ENCODE measurements around the gene HEATR9. TPM values are rescaled to one million over a fixed set of nuclear protein-coding genes. Genes with fewer than 3 reads are reported as not detected.

Gene HEATR9, protein sequence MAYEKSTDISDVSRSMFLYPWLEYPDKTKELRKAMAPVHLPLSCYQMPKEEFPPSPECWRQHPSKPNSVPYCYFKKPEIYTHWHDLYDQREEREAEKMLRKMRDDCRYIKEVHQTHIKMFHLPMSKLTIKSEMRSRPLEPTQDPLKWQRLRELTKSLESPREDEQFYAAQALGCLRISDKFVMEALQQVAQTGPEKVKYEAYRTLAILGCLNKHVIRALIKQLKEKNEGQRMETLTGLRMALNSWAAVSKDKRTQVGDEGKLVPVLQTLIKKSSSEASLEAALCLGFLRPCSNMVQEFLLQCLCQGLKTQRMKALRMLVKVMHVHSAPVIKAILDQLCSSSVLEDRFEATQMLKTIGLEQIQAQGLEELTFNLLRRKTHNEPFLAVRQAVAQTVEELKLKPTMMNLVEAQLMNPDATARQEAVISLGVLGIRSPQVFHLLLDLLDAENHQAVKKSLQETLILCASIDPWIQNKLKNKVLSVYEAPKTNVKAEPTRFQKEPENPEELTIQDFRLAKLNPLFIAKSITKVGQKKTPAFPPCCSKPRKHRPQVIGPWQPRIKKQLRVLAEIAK
- total RNA-seq (2014; rRNA removed; shearing (Covaris generic)) = not detected in 2 replicates

- no peak for DNase-seq
- no peak within 1 kb of the TSS for H3K27ac ChIP-seq
Measured at GRCh38 chr17:35868737-35869136, at the start of gene HEATR9. Gene HEATR9 (minus strand): TSS chr17:35868891. CDS start chr17:35868742, 149 bp downstream.

GRCh38 chr17:35917519-35918213 lies 49.0 kb upstream of the HEATR9 start:
- H3K4me3 ChIP-seq = no peak overlapping the region
- no peak overlapping the region for H3K27ac ChIP-seq
- H3K36me3 ChIP-seq = no peaks in the 10 kb centered on the region
- H3K9me3 ChIP-seq (replicated peaks) = no peaks in the 10 kb centered on the region
- H3K4me1 ChIP-seq = no peaks in the 10 kb centered on the region
- H3K27me3 ChIP-seq = peaks cover 9% of the 10 kb centered on the region
- DNase-seq = no peak

More at GRCh38 chr17:35868737-35869136, at the start of gene HEATR9:
- no peaks in the 10 kb centered on the region for H3K4me1 ChIP-seq
- no peaks in the 10 kb centered on the region for H3K36me3 ChIP-seq
- no peaks in the 10 kb centered on the region for H3K9me3 ChIP-seq (replicated peaks)
- H3K4me3 ChIP-seq = no peak within 1 kb of the TSS
- H3K27me3 ChIP-seq = no peaks in the 10 kb centered on the region

- DNase-seq = no peak
- H3K4me3 ChIP-seq = no peak overlapping the region
Measured at GRCh38 chr17:35915153-35915964, 46.7 kb upstream of the HEATR9 start.

DNA sequence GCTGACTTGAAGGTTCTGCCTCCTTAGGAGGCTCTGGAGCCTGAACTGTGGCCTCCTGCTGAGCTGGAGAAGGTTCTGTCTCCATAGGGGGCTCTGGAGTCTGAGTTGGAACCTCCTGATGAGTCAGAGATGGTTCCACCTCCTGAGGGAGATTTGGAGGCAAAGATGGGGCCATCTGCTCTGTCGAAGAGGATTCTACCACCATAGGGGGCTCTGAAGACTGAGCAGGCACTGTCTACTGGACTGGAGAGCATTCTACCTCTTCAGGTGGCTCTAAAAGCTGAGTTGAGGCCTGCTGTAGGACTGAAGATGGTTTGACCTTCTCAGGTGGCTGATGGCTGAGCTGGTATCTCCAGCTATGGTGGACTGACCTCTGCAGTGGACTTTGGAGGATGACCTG lies 45.7 kb upstream of the HEATR9 start:
- no peak for DNase-seq
- Histone ChIP-seq H3K9me3 (replicated peaks) (no peaks in the 10 kb centered on the region), H3K27me3 (peaks cover 6% of the 10 kb centered on the region; the same call in 1 of the 2 replicates), H3K27ac (no peak overlapping the region), H3K36me3 (no peaks in the 10 kb centered on the region), H3K4me1 (no peaks in the 10 kb centered on the region), H3K4me3 (no peak overlapping the region)

More at GRCh38 chr17:35915153-35915964, 46.7 kb upstream of the HEATR9 start:
- Histone ChIP-seq H3K27ac (no peak overlapping the region), H3K9me3 (replicated peaks) (no peaks in the 10 kb centered on the region), H3K36me3 (no peaks in the 10 kb centered on the region), H3K27me3 (peaks cover 6% of the 10 kb centered on the region; the same call in 1 of the 2 replicates), H3K4me1 (no peaks in the 10 kb centered on the region)

DNA sequence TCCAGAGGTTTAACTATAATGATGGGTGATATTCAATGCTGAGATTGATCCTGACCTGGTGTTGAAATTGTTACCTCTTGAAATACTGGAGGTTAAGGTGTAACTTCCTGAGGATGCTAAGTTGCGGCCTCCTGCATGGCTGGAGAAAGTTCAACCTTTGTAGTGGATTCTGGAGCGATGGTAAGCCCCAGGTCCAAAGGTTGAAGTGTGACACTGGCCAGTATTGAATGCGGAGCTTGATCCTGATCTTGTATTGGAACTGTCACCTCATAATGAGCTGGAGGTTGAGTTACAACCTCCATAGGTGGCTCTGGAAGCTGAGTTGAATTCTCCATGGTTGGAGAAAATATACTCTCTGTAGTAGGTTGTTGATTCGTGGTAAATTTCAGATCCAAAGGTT lies 44.9 kb upstream of the HEATR9 start:
- Histone ChIP-seq H3K27me3 (peaks cover 6% of the 10 kb centered on the region; the same call in 1 of the 2 replicates), H3K27ac (no peak overlapping the region), H3K4me3 (no peak overlapping the region), H3K36me3 (no peaks in the 10 kb centered on the region), H3K4me1 (no peaks in the 10 kb centered on the region), H3K9me3 (replicated peaks) (no peaks in the 10 kb centered on the region)
- DNase-seq = no peak

GRCh38 chr17:35912942-35913341 lies 44.3 kb upstream of the HEATR9 start:
- H3K36me3 ChIP-seq = no peaks in the 10 kb centered on the region
- no peak overlapping the region for H3K4me3 ChIP-seq
- peaks cover 6% of the 10 kb centered on the region; the same call in 1 of the 2 replicates for H3K27me3 ChIP-seq
- no peak overlapping the region for H3K27ac ChIP-seq
- no peak for DNase-seq
- no peaks in the 10 kb centered on the region for H3K4me1 ChIP-seq
- no peaks in the 10 kb centered on the region for H3K9me3 ChIP-seq (replicated peaks)

GRCh38 chr17:35912339-35912912 lies 43.7 kb upstream of the HEATR9 start:
- Histone ChIP-seq H3K4me1 (no peaks in the 10 kb centered on the region), H3K36me3 (no peaks in the 10 kb centered on the region), H3K27me3 (peaks cover 6% of the 10 kb centered on the region; the same call in 1 of the 2 replicates), H3K4me3 (no peak overlapping the region), H3K27ac (no peak overlapping the region), H3K9me3 (replicated peaks) (no peaks in the 10 kb centered on the region)
- DNase-seq = no peak

DNA sequence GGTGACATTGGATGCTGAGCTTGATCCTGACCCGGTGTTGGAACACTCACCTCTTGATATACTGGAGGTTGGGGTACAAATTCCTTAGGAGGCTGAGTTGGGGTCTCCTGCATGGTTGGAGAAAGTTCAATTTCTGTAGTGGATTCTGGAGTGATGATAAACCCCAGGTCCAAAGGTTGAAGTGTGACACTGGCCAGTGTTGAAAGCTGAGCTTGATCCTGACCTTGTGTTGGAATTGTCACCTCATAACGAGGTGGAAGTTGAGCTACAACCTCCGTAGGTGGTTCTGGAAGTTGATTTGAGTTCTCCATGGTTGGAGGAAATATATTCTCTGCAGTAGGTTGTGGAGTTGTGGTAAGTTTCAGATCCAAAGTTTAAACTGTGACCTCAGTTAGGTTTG lies 40.7 kb upstream of the HEATR9 start:
- H3K4me3 ChIP-seq = no peak overlapping the region
- DNase-seq = no peak
- H3K9me3 ChIP-seq (replicated peaks) = no peaks in the 10 kb centered on the region
- H3K27me3 ChIP-seq = no peaks in the 10 kb centered on the region
- no peaks in the 10 kb centered on the region for H3K36me3 ChIP-seq
- no peak overlapping the region for H3K27ac ChIP-seq
- no peaks in the 10 kb centered on the region for H3K4me1 ChIP-seq

- DNase-seq = no peak
- no peaks in the 10 kb centered on the region for H3K4me1 ChIP-seq
- H3K36me3 ChIP-seq = no peaks in the 10 kb centered on the region
- H3K4me3 ChIP-seq = no peak overlapping the region
- no peaks in the 10 kb centered on the region for H3K27me3 ChIP-seq
- H3K27ac ChIP-seq = no peak overlapping the region
- H3K9me3 ChIP-seq (replicated peaks) = no peaks in the 10 kb centered on the region
Measured at GRCh38 chr17:35907691-35908090, 39.0 kb upstream of the HEATR9 start.

DNA sequence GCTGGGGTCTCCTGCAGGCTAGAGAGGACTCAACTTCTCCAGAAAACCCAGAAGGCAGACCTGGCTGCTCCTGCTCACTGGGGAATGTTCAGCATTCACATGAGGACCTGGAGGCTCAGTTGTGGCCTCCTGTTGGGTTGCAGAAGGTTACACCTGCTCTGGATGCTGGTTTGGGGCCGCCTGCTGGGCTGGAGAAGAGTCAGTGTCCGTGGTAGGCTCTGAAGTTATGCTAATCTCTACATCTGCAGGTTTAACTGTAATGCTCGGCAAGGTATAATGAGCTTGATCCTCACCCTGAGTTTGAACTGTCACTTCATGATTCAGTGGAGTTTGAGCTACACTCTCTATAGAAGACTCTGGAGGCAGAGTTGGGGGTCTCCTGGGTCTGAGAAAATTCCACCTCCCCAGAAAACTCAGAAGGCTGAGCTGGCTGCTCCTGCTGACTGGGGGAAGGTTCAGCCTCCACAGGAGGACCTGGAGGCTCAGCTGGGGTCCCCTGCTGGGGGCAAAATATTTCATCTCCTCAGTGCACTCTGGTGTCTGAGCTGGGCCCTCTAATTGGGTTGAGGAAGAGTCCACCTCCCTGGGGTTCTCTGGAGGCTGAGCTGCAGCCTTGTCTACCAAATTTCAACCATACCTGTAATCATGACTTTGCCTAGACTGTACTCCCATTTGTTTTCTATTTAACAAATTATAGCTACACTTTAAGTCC lies 38.4 kb upstream of the HEATR9 start:
- Histone ChIP-seq H3K36me3 (no peaks in the 10 kb centered on the region), H3K27ac (no peak overlapping the region), H3K9me3 (replicated peaks) (no peaks in the 10 kb centered on the region), H3K27me3 (0 out of 2 replicates have a peak, but pooled peaks cover 2% of the 10 kb centered on the region), H3K4me1 (no peaks in the 10 kb centered on the region), H3K4me3 (no peak overlapping the region)
- DNase-seq = no peak

DNA sequence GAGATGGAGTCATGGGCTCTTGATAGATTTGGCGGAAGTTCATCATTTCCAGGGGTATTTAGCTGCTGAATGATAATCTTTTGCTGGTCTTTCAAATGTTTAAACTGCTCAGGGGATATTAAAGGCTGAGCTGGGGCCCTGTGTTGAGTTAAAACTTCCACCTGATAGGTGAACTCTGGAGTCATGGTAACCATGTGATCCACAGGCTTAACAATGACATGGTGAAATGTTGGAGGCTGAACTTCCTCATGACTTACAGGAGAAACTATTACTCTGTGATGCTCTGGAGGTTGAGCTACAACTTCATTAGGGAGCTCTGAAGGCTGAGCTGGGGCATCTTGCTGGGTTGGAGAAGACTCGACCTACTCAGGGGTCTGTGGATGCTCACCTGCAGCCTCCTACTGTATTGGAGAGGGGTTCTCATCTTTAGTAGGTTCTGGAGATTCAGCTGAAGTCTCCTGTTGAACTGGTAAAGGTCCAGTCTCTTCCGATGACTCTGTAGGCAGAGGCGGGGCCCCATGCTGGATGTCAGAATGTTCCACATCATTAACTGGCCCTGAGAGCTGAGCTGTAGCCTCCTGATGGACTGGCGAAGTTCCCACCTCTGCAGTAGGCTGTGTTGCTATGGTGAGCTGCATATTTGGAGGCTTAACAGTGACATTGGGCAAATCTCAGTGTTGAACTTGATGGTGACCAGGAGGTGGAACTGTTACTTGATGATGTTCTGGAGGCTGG lies 37.7 kb upstream of the HEATR9 start:
- Histone ChIP-seq H3K4me3 (no peak overlapping the region), H3K27ac (no peak overlapping the region), H3K36me3 (no peaks in the 10 kb centered on the region), H3K9me3 (replicated peaks) (no peaks in the 10 kb centered on the region), H3K4me1 (no peaks in the 10 kb centered on the region), H3K27me3 (peaks cover 4% of the 10 kb centered on the region; the same call in 1 of the 2 replicates)
- no peak for DNase-seq

- no peak overlapping the region for H3K27ac ChIP-seq
Measured at GRCh38 chr17:35903451-35903850, 34.8 kb upstream of the HEATR9 start.

GRCh38 chr17:35901631-35902175 lies 33.0 kb upstream of the HEATR9 start:
- Histone ChIP-seq H3K36me3 (no peaks in the 10 kb centered on the region), H3K27me3 (peaks cover 6% of the 10 kb centered on the region; the same call in 1 of the 2 replicates), H3K27ac (no peak overlapping the region), H3K9me3 (replicated peaks) (no peaks in the 10 kb centered on the region), H3K4me1 (peaks cover 4% of the 10 kb centered on the region; the same call in 1 of the 2 replicates), H3K4me3 (no peak overlapping the region)
- no peak for DNase-seq

More at GRCh38 chr17:35903451-35903850, 34.8 kb upstream of the HEATR9 start:
- H3K4me3 ChIP-seq = no peak overlapping the region
- H3K27me3 ChIP-seq = peaks cover 6% of the 10 kb centered on the region; the same call in 1 of the 2 replicates
- DNase-seq = no peak
- no peaks in the 10 kb centered on the region for H3K36me3 ChIP-seq
- peaks cover 4% of the 10 kb centered on the region; the same call in 1 of the 2 replicates for H3K4me1 ChIP-seq
- H3K9me3 ChIP-seq (replicated peaks) = no peaks in the 10 kb centered on the region
